ENCODE data around the gene NBAS. TPM values are rescaled to one million over a fixed set of nuclear protein-coding genes. Genes with fewer than 3 reads are reported as not detected.
A peak's percentile ranks its signal among the peaks of the same experiment; 100 is the strongest.

The NBAS gene
- total RNA-seq, 1 experiment from 2014 or later = 28.9 TPM

- H3K4me1 ChIP-seq (replicated peaks; ENCODE audit: insufficient read depth) = peaks cover 16% of the 10 kb centered on the region
- H3K27me3 ChIP-seq (ENCODE audit: insufficient read depth, low read depth) = no peaks in the 10 kb centered on the region
- intact Hi-C loops (cut with micrococcal nuclease; ENCODE audit: unreplicated experiment) = no loop called here
- H3K9me2 ChIP-seq (ENCODE audit: insufficient read depth) = no peaks in the 10 kb centered on the region
- BruUV-seq (replicated peaks) = no TSS peak
- H3K4me2 ChIP-seq = no peak overlapping the region
- no peak overlapping the region for H3K27ac ChIP-seq
- no peaks in the 10 kb centered on the region for H3K9me3 ChIP-seq (ENCODE audit: insufficient read depth, low read depth)
- H3F3A ChIP-seq (ENCODE audit: insufficient read depth, low read depth) = peaks cover 7% of the 10 kb centered on the region; the same call in 1 of the 2 replicates
- no peak overlapping the region for H2AFZ ChIP-seq
- peaks cover 29% of the 10 kb centered on the region for H4K20me1 ChIP-seq (ENCODE audit: insufficient read depth)
- H3K79me2 ChIP-seq (ENCODE audit: low read depth) = peaks cover 33% of the 10 kb centered on the region
- H3K36me3 ChIP-seq (ENCODE audit: low read depth) = peaks cover 46% of the 10 kb centered on the region
- TF ChIP-seq, protein P1, sequence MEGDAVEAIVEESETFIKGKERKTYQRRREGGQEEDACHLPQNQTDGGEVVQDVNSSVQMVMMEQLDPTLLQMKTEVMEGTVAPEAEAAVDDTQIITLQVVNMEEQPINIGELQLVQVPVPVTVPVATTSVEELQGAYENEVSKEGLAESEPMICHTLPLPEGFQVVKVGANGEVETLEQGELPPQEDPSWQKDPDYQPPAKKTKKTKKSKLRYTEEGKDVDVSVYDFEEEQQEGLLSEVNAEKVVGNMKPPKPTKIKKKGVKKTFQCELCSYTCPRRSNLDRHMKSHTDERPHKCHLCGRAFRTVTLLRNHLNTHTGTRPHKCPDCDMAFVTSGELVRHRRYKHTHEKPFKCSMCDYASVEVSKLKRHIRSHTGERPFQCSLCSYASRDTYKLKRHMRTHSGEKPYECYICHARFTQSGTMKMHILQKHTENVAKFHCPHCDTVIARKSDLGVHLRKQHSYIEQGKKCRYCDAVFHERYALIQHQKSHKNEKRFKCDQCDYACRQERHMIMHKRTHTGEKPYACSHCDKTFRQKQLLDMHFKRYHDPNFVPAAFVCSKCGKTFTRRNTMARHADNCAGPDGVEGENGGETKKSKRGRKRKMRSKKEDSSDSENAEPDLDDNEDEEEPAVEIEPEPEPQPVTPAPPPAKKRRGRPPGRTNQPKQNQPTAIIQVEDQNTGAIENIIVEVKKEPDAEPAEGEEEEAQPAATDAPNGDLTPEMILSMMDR (conservative IDR thresholded peaks at IDR 0.05) = no peak
- TF ChIP-seq EZH2 (IDR thresholded peaks at IDR 0.05; ENCODE audit: low read depth) = no peak
- POLR2A ChIA-PET (ENCODE audit: unreplicated experiment) = no interaction called here
- no peak overlapping the region for H3K4me3 ChIP-seq
- CTCF ChIA-PET = no interaction called here
- no peak for DNase-seq
Observed at GRCh38 chr2:15595342-15595905, 34.3 kb upstream of the NBAS start.

- POLR2A ChIA-PET (ENCODE audit: unreplicated experiment) = no interaction called here
Observed at GRCh38 chr2:15594291-15595256, 33.4 kb upstream of the NBAS start.

GRCh38 chr2:15593327-15593705 is 32.2 kb upstream of the NBAS start:
- Histone ChIP-seq H3K4me3 (peak overlapping the region; percentile 93; the same call in 1 of the 2 replicates), H3K9me3 (ENCODE audit: insufficient read depth, low read depth) (no peaks in the 10 kb centered on the region), H3K27me3 (ENCODE audit: insufficient read depth, low read depth) (no peaks in the 10 kb centered on the region), H3F3A (ENCODE audit: insufficient read depth, low read depth) (peaks cover 7% of the 10 kb centered on the region; the same call in 1 of the 2 replicates), H3K4me2 (peak overlapping the region; percentile 95), H2AFZ (no peak overlapping the region), H3K36me3 (ENCODE audit: low read depth) (peaks cover 35% of the 10 kb centered on the region), H3K79me2 (ENCODE audit: low read depth) (peaks cover 33% of the 10 kb centered on the region), H4K20me1 (ENCODE audit: insufficient read depth) (peaks cover 28% of the 10 kb centered on the region), H3K27ac (no peak overlapping the region), H3K4me1 (replicated peaks; ENCODE audit: insufficient read depth) (peaks cover 16% of the 10 kb centered on the region), H3K9me2 (ENCODE audit: insufficient read depth) (no peaks in the 10 kb centered on the region)
- ChIA-PET POLR2A (ENCODE audit: unreplicated experiment) (interaction anchor here (0.6 kb wide), 1 partner anchor 1182 kb away, joined by 4 read pairs; no protein-coding TSS in a partner anchor), CTCF (no interaction called here)
- no peak for TF ChIP-seq EZH2 (IDR thresholded peaks at IDR 0.05; ENCODE audit: low read depth)
- TF ChIP-seq, protein P1 (conservative IDR thresholded peaks at IDR 0.05) = no peak
- BruUV-seq (replicated peaks) = no TSS peak
- intact Hi-C loops (cut with micrococcal nuclease; ENCODE audit: unreplicated experiment) = no loop called here
- no peak for DNase-seq

More at GRCh38 chr2:15594291-15595256, 33.4 kb upstream of the NBAS start:
- Histone ChIP-seq H3K27me3 (ENCODE audit: insufficient read depth, low read depth) (no peaks in the 10 kb centered on the region), H3K4me1 (replicated peaks; ENCODE audit: insufficient read depth) (peaks cover 16% of the 10 kb centered on the region), H3F3A (ENCODE audit: insufficient read depth, low read depth) (peaks cover 7% of the 10 kb centered on the region; the same call in 1 of the 2 replicates), H2AFZ (no peak overlapping the region), H3K27ac (no peak overlapping the region), H3K9me3 (ENCODE audit: insufficient read depth, low read depth) (no peaks in the 10 kb centered on the region), H4K20me1 (ENCODE audit: insufficient read depth) (peaks cover 29% of the 10 kb centered on the region), H3K4me2 (no peak overlapping the region), H3K79me2 (ENCODE audit: low read depth) (peaks cover 33% of the 10 kb centered on the region), H3K4me3 (no peak overlapping the region), H3K36me3 (ENCODE audit: low read depth) (peaks cover 44% of the 10 kb centered on the region), H3K9me2 (ENCODE audit: insufficient read depth) (no peaks in the 10 kb centered on the region)
- no peak for TF ChIP-seq EZH2 (IDR thresholded peaks at IDR 0.05; ENCODE audit: low read depth)
- TF ChIP-seq, protein P1 (conservative IDR thresholded peaks at IDR 0.05) = no peak
- intact Hi-C loops (cut with micrococcal nuclease; ENCODE audit: unreplicated experiment) = no loop called here
- BruUV-seq (replicated peaks) = no TSS peak
- no peak for DNase-seq
- CTCF ChIA-PET = no interaction called here
